ENCODE measurements around the gene BCL2.

BCL2 gene

DNA sequence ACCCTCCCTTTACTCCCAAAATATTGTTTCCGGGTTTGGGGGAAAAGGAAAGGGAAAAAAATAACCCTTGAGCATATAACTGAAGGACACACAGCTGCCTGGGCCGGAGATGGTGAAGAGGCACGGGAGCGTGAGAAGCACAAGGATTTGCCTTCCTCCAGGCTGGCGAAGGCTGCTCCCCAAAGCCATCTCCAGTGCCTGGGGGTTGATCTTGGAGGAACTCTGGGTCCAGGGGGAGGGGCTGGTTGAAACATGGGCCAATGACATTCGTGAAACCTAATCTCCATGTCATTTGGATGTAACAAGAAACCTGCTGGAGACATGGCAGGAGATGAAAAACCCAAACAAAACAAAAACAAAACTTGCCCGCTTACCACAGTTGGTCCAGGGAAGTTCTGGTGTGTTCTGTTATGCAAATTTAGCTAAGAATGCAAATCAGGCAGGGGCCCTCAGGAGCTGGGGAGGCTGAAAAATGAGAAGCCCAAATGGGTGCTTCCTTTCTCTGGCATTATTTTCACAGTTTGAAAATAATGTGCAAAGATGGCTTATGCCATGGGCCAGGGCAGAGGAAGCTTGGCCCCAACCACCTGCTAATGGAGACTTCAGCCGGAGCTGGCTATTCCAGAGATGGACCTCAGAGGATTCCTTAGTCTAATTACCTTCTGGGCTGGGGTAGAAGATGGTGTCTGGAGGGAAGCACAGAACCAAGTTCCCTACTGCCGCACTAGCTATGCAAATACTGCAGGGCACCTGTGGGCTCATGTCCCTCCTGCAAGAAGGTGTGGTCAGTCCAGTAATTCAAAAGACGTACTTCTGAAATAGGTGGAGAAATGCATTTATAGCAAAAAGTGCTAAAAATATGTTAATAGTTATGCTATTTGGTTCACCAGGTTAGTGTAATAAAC is 180.9 kb downstream of the BCL2 start:
- no peak for DNase-seq (ENCODE audit: low read depth)

DNA sequence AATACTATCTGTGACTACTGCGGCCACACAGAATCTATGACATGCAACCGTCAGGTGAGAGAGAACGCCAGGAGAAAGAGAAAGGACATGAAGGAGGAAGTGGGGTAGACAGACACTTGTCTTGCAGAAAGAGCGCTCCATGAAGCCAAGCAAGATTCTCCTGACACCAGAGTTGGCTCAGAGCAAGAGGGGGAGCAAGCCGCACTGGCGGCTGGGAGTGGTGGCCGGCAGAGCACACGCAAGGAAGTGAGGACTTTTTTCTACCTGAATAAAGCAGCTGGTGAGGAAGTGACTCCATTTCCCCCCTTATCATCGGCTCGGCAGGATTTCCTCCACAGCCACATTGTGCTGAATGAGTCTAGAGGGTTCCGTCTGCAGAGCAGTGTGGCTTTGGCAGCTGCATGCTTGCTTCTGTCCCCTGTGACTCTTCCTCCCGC is 181.6 kb downstream of the BCL2 start:
- no peak for DNase-seq (ENCODE audit: low read depth)

DNA sequence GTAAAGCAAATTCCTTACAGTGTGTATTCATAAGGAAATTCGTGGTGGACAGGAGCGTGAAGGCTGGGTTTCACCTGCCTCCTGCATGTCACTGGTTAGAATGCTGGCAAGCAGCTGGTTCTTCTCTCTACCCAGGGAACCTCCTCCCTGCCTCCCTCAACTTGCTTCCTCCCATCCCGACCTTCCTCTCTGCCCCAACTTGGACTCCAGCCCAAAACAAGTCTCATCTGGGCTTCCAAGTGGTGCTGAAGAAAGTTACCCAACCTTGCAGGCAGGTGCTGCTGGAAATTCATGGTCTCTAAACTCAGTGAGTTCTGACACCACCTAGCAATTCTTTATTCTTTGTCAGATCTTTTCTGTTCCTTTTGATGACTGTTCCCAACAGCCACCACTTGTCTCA is 184.5 kb downstream of the BCL2 start:
- DNase-seq (ENCODE audit: low read depth) = no peak

DNA sequence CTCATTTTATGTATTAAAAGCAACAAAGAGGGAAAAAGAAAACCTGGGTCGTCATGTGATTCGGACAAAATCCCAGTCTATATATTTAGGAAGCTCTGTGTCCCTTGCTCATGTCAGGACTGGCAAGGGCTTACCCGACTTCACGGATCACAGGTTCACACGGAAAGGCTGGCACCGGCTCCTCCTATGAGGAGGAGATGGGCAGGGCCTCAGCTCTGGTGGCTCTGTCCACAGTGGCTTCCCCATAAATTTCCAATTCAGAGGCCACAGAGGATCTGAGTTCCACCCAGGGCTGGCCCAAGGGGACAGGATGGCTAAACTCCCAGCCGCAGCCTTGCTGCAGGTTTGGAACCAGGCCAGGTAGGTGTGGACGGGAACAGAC is 186.8 kb downstream of the BCL2 start:
- DNase-seq (ENCODE audit: low read depth) = no peak

DNA sequence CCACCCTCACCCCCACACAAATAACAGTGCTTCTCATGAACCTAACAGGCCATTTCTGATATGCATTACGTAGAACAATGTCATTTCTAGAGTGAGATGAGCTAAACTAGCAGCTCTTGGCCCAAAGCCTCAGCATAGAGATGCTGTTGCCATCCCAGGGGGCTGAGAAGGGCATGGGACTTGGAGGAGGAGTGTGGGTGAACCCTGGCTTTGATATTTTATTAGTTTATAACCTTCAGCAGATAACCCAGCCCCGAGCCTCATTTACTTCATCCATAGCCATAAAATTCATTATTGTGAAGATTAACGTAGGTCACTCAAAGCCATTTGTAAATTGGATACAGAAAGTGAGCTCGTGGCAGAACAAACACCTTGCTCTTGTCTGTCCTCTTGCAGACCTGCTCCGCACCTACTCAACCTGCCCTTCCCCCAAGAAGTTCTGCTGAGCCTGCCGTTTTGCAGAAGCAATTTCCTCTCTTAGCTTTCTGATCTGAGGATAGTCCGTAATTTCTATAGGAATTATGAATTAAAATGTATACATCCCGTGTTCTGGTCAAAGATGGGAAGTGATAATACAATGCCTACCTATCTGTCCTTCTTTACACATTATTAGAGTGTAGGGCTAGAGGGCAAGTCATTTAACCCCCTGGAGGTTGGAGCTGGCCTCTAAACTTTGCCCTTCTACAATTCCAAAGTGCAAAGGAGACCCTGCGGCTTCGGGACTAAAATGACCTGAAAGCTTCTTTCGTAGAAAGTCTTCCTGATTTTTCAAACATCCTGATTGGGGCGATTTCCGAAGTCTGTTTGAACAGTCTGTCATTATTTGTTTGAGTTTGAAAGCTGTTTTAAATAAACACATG is 187.4 kb downstream of the BCL2 start:
- DNase-seq (ENCODE audit: low read depth) = no peak

DNA sequence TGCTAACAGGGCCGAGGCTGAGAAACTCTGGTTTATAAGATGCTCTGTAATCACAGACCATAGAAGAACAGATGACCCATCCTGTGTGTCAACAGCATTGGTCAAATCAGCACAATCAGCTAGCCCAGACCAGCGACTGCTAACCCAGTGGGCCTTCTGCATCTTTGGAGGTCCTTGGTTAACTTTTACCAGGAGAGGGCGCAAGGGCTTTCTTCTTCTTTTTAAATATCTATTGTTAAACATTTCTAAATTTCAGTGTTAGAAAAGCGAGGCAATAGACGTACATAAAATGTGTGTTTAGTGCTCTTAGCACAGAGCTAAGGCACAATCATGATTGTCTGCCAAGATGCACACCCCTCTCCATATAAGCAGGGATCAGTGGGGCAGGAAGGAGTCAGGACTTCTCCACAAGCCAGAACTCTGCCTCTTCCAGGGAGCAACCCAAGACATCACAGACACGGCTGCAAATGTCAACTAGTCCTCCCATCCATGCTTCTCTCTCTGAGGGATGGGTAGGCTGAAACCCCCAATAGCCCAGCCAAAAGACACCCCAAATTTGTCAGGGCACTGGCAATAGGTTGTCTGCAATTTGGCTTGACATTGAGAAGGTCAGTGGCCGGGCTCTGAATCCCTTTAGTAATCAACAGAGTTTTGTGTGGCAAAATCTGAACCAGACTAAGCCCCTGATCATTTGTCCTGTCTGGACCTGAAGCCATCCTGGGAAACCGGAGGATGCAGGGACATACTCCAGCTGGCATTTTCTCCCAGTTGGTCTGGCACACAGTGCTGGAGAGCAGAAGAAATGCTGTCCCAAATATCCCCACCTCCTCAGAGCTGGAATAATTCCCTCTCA is 188.2 kb downstream of the BCL2 start:
- peak; percentile 46 for DNase-seq (ENCODE audit: low read depth)

DNA sequence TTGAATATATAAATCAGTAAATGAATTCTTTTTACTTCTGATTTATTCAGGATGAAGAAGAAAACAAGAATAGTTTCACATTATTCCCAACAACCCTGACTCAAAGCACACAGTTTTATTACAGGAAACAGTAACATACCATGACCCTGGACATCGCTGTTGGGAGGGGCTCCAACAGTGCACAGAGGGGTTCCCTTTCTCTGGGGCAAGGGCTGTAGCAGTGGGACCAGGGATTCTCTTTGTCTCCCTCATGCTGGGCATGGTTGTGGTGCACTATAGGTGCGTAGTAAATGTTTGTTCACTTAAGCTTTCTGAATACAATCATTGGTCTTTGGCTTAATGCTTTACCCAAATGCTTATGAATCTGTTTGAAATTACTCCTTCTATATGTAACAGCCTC is 189.4 kb downstream of the BCL2 start:
- DNase-seq (ENCODE audit: low read depth) = no peak

DNA sequence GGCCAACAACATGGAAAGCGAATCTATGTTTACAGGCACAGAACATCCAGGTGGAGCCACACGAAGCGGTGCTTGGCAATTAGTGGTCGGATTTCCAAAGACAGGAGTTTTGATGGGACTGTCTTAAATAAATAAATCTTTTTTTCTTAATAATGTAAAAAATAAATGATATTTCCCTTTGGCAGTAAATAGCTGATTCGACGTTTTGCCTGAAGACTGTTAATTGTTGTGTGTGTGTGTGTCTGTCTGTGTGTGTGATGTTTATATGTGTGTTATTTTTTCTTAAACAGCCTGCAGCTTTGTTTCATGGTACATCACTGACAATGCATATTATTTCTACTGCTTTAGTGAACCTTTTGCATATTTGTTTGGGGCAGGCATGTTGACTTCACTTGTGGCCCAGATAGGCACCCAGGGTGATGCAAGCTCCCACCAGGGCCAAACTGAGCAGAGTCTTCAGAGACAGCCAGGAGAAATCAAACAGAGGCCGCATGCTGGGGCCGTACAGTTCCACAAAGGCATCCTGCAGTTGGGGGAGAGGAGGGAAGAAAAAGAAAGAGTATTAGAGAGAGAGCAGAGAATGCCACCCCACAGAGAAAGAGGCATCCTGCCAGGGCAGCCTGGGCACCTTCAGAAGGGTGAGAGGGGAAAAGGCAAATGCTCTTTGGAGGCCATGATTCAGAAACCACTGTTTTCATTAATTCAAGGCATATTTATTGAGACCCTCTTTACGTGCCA is 191.2 kb downstream of the BCL2 start:
- no peak for DNase-seq (ENCODE audit: low read depth)

DNA sequence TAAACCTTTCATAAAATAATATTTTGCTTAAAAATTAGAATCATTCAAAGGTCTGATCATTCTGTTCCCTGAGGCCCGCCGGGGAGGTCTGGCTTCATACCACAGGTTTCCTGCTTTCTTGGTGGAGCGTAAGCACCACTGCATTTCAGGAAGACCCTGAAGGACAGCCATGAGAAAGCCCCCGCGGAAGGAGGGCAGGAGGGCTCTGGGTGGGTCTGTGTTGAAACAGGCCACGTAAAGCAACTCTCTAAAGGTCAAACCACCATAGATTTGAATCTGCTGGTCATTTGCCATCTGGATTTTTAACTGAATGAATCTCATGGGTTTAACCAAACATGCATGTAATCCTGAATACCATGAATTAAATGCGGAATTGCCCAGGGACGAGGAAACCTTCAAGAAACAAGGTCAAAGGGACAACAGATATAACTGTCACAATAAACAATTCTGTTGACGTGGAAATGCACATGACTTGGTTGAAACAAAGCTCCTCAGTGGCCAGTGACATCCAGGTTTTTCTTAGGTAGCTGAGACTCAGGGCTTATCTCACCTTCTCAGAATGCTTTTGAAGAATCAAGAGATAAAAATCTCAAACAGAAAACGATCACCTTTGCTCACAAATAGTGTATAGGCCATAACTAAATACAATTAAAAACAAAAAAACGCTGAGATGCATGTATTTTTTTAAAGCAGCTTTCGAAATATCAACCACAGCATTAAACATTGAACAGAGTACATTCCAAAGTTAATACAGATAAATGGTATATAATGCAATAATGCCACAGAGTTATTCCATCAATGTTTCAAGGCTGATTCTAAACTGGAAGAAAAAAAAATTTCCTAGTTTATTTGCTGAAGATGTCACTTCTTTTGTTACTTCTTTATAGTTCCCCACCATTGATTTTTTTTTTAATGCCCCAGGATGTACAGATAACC is 193.2 kb downstream of the BCL2 start:
- no peak for DNase-seq (ENCODE audit: low read depth)

DNA sequence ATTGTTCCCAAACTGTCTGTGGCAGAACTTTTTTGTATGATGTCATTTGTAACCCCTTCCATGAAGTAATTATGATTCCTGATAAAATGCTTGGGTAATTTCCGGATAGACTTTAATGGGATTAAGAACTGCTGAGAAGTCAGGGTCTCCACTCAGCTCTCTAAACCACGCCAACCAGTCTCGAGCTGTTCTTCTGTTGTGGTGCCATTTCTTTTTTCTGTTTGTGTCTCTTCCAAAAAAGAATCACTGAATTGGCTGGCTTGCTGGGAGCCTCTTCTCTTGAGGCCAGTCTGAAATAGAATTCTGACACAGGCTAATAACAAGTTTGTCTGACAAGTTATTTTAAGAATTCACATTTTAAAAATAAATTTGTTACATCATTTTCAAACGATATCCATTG is 198.9 kb downstream of the BCL2 start:
- no peak for DNase-seq (ENCODE audit: low read depth)

DNA sequence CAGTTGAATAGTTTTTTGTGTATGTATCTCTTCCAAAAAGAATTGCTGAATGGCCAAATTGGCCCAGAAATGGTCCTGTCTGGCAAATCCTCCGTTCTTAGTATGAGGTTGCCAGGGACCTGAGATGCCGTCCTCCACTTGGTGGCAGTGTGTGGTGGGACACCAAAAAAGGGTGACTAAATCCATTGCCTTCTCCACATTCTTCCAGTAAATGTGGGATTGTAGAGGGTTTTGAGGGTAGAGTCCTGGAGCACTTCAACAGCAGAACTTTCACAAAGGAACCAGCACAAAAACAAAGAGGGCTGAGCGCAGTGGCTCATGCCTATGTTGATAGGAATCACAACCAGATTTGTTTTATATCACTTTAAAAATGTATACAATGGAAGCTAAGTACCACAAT is 199.9 kb downstream of the BCL2 start:
- DNase-seq (ENCODE audit: low read depth) = no peak

DNA sequence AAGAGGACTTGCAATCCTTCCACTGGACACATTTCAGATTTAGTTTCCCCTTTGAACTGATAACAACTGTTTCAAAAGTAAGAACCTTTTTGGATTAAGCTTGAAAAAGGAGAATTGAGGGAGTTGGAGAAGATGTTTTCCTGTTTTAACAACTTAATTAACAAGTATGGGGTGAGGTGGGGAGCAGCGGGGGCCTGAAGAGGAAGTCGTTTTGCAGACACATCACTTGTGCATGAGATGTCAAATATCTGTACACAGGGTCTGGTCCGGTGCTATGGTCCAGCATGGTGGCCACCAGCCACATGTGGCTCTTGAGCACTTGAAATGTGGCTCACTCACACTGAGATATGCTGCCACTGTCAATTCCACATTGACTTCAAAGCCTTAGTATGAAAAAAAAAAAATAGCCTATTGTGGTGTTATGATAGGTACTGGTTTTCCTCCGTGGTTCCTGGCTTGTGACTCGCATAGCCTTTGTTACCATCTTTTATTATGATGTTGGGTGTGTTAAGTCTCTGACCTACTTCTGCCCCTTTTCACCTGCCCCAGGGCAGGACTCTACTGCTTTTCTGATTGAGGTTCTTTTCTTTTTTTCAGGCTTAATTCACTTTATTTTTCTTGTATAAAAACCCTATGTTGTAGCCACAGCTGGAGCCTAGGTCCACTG is 205.5 kb downstream of the BCL2 start:
- DNase-seq (ENCODE audit: low read depth) = no peak

DNA sequence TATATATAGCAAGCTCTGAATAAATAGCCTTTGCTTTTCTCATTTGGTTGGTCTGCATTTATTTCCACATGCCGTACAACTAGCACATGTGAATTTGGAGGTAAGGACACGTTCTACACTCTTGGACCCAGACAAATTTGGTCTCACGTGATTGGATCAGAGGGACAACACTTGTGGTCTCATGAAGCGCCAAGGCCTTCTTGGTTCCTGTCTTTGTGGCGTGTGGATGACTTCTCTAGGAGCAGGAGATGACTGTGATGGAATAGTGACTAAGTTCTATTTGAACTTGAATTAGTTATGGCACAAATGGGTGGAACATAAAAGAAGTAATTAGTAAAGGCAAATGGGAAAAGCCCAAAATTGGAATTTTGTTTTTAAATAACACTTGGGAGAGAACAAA is 206.9 kb downstream of the BCL2 start:
- DNase-seq (ENCODE audit: low read depth) = no peak

DNA sequence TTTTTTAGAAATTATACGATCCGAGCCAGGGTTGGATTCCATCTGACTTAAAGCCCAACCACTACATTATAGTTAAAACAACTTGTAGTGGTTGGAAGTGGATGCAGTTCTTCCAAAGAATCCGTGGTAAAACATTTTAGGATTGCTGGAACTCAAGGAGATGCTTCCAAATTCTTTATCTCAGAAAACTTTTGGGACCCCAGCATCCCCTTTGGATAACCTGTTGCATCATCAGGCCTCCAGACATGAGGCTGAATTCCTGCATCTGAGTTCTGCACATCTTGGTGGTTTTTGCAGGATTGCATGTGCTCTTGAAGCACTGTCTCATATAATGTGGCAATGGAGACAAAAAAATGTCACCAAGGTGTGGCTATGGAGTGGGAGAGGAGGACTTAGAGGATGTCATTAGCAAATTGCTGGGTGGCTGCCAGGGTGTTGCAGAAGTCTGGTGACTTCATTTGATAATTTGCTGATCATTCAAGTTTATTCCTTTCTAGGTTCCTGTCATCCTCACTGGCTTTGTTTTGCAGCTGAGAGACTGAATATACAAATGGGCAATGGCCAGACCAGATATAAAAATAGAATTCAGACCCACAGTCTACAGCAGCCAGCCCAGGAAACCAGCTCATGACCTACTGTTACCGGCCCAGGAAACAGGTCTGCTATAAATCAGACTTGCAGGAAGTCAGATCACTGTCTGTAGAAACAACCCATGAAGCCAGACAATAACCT is 207.7 kb downstream of the BCL2 start:
- no peak for DNase-seq (ENCODE audit: low read depth)

DNA sequence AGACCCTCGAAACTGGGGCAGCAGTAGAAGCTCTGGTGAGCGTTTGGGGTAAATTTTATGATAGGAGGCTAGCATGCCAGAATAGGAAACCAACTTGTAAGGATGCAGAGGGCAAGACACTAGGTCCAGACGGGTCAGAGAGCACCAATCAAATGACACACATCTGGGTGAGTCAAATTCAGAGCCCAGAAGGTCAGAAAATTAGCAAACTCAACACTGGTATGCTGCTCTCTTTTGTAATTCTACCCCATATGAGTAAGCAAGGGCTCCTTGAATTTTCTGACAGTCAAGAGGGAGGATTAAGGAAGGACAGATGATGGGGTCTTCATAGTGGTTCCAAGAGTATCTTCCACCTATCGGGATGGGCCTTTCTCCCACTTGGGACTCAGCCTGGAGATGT is 209.8 kb downstream of the BCL2 start:
- DNase-seq (ENCODE audit: low read depth) = no peak

DNA sequence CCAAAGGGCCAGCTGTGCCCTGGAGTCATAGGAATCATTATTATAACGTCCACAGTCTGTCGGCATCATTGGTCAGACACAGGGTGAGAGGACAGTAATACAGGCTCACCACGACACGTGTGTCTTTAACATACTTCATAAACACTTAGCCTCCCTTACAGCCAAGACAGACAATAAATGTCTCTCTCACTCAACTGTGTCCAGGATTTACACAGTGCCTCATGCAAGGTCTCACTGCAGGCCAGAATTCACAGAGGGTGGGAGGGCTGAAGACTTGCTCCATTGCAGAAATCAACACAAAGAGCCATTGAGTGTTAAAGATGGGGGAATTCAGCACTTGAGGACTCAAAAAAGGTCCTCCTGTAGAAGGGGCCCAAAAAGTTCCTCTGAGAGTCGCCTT is 210.5 kb downstream of the BCL2 start:
- DNase-seq (ENCODE audit: low read depth) = no peak

DNA sequence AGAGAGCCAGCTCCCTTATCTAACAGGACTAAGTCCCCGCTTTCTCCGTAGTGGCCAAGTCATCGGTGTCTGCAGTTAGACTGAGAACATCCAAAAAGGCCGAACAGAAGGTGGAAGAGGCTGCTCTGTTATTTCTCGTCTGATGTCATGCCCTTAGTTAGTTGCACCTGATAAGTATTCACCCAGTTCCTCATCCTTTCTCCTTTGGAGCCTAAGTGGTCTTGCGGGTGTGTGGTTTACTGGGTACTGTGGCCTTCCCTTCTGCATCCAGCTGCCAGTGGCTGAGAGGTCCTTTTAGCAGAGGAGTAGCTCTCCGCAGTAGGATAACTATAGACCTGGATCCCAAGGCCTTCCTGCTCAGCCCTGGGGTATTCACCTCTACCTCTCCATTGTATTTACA is 211.6 kb downstream of the BCL2 start:
- DNase-seq (ENCODE audit: low read depth) = no peak

DNA sequence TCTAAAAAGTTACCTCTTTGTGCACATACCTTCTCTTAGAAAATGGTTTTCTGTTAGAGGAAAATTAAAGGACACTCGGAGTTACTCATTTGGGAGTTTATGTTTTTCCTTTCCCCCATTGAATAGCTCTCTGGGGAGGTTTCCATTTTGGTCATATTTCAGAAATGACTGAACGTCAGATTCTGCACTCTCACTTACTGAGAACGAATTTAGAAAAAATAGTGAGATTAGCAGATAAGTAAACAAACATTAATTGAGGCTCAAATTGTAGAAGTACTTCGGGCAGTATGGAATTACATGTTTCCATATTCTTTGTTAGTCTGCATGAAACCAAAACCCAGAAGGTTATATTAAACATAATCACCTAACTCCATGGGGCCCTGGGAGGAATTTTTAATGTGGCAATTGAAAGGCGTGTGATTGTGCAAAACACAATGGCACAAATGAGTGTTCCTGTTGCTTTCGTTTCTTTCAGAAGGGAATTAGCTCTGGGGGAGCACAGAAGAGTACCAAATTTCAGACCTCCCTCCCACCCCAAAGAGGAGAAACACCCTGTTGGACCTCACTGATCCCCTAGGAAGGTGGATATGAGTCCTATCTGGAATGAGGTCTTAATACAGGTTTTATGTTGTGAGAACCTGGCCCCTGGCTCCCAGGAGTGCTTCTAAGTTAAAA is 212.3 kb downstream of the BCL2 start:
- no peak for DNase-seq (ENCODE audit: low read depth)

DNA sequence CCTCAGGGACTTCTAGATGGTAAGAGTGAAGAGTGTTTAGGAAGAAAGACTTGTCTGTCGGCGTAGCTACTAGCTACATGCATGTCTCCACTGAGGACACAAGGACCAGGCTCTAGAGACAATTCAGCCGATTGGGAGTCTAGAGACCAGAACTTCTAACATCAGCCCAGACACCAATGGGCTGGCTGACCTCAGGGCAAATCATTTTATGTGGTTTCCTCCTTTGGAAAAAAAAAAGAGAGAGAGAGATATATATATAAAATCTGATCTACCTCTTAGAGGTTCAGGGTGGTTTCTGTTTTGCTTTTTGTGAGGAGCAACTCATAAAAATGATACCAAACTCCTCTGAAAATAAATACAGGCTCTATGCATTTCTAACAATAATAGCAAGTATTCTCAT is 212.8 kb downstream of the BCL2 start:
- DNase-seq (ENCODE audit: low read depth) = no peak
